ENCODE measurements around the gene ACAD10. TPM values are rescaled to one million over a fixed set of nuclear protein-coding genes. Genes with fewer than 3 reads are reported as not detected.
"Not testable (repeated sequence)": the region's sequence is repeated elsewhere in the genome, so short reads cannot be mapped to it uniquely, and the experiment has no call there.

Gene ACAD10
- total and polyA plus RNA-seq, 4 donors = 10.1 to 38.6 (median 17.5) TPM

GRCh38 chr12:111759271-111759670 lies 73.4 kb downstream of the ACAD10 start:
- H3K9ac ChIP-seq (ENCODE audit: insufficient read depth in 1 of 2, low read length in 2 of 2) = no peak overlapping the region
- no peak overlapping the region for H3K4me3 ChIP-seq
- ATAC-seq (ENCODE audit: insufficient read depth, low FRiP score) (no peak), DNase-seq (no peak)
- peaks cover 0 to 11% (median 2%) of the 10 kb centered on the region in 4 donors for H3K36me3 ChIP-seq (ENCODE audit: control insufficient read depth in 4 of 4, insufficient read depth in 4 of 4, low read length in 4 of 4)
- TF ChIP-seq CTCF (IDR thresholded peaks at IDR 0.05; ENCODE audit: control extremely low read depth, extremely low read depth) = no peak
- H3K4me1 ChIP-seq (ENCODE audit: control insufficient read depth in 5 of 5, insufficient read depth in 5 of 5, low read length in 5 of 5) = peaks cover 0 to 20% (median 11%) of the 10 kb centered on the region in 5 donors
- H3K9me3 ChIP-seq (ENCODE audit: control insufficient read depth in 4 of 4, insufficient read depth in 3 of 4, low read length in 3 of 4) = no peaks in the 10 kb centered on the region
- 48 to 80% methylated on average over 7 of the region's 7 CpGs for WGBS, 2 donors
- no peak overlapping the region for H3K27ac ChIP-seq (ENCODE audit: low read depth in 1 of 2, low read length in 1 of 2)
- no peaks in the 10 kb centered on the region for H3K27me3 ChIP-seq (ENCODE audit: control insufficient read depth in 3 of 3, insufficient read depth in 3 of 3, low read length in 2 of 3)

- H3K27ac ChIP-seq (ENCODE audit: low read depth in 1 of 2, low read length in 1 of 2) = no peak overlapping the region
- WGBS, 2 donors = 89 to 93% methylated on average over 9 of the region's 9 CpGs
These were observed 74.1 kb downstream of the ACAD10 start for GRCh38 chr12:111759991-111760390.

GRCh38 chr12:111761099-111761498 lies 75.2 kb downstream of the ACAD10 start:
- Histone ChIP-seq H3K9me3 (ENCODE audit: control insufficient read depth in 4 of 4, insufficient read depth in 3 of 4, low read length in 3 of 4) (no peaks in the 10 kb centered on the region), H3K27me3 (ENCODE audit: control insufficient read depth in 3 of 3, insufficient read depth in 3 of 3, low read length in 2 of 3) (no peaks in the 10 kb centered on the region), H3K4me1 (ENCODE audit: control insufficient read depth in 5 of 5, insufficient read depth in 5 of 5, low read length in 5 of 5) (peaks cover 0 to 18% (median 11%) of the 10 kb centered on the region in 5 donors), H3K9ac (ENCODE audit: insufficient read depth in 1 of 2, low read length in 2 of 2) (no peak overlapping the region), H3K4me3 (no peak overlapping the region), H3K27ac (ENCODE audit: low read depth in 1 of 2, low read length in 1 of 2) (no peak overlapping the region), H3K36me3 (ENCODE audit: control insufficient read depth in 4 of 4, insufficient read depth in 4 of 4, low read length in 4 of 4) (peaks cover 0 to 3% (median 0%) of the 10 kb centered on the region in 4 donors)
- DNase-seq (no peak), ATAC-seq (ENCODE audit: insufficient read depth, low FRiP score) (no peak)
- no peak for TF ChIP-seq CTCF (IDR thresholded peaks at IDR 0.05; ENCODE audit: control extremely low read depth, extremely low read depth)
- 77 to 90% methylated on average over 5 of the region's 5 CpGs for WGBS, 2 donors

More at GRCh38 chr12:111759991-111760390, 74.1 kb downstream of the ACAD10 start:
- ATAC-seq (ENCODE audit: insufficient read depth, low FRiP score) = no peak
- no peaks in the 10 kb centered on the region for H3K27me3 ChIP-seq (ENCODE audit: control insufficient read depth in 3 of 3, insufficient read depth in 3 of 3, low read length in 2 of 3)
- no peak for TF ChIP-seq CTCF (IDR thresholded peaks at IDR 0.05; ENCODE audit: control extremely low read depth, extremely low read depth)
- peaks cover 0 to 6% (median 0%) of the 10 kb centered on the region in 4 donors for H3K36me3 ChIP-seq (ENCODE audit: control insufficient read depth in 4 of 4, insufficient read depth in 4 of 4, low read length in 4 of 4)
- no peak overlapping the region for H3K9ac ChIP-seq (ENCODE audit: insufficient read depth in 1 of 2, low read length in 2 of 2)
- DNase-seq = no peak
- H3K4me1 ChIP-seq (ENCODE audit: control insufficient read depth in 5 of 5, insufficient read depth in 5 of 5, low read length in 5 of 5) = peaks cover 0 to 18% (median 11%) of the 10 kb centered on the region in 5 donors
- no peaks in the 10 kb centered on the region for H3K9me3 ChIP-seq (ENCODE audit: control insufficient read depth in 4 of 4, insufficient read depth in 3 of 4, low read length in 3 of 4)
- H3K4me3 ChIP-seq = no peak overlapping the region

GRCh38 chr12:111761706-111762105 lies 75.9 kb downstream of the ACAD10 start:
- no peak for TF ChIP-seq CTCF (IDR thresholded peaks at IDR 0.05; ENCODE audit: control extremely low read depth, extremely low read depth)
- Histone ChIP-seq H3K4me1 (ENCODE audit: control insufficient read depth in 5 of 5, insufficient read depth in 5 of 5, low read length in 5 of 5) (peaks cover 0 to 22% (median 14%) of the 10 kb centered on the region in 5 donors), H3K27me3 (ENCODE audit: control insufficient read depth in 3 of 3, insufficient read depth in 3 of 3, low read length in 2 of 3) (no peaks in the 10 kb centered on the region), H3K9ac (ENCODE audit: insufficient read depth in 1 of 2, low read length in 2 of 2) (no peak overlapping the region), H3K27ac (ENCODE audit: low read depth in 1 of 2, low read length in 1 of 2) (no peak overlapping the region), H3K9me3 (ENCODE audit: control insufficient read depth in 4 of 4, insufficient read depth in 3 of 4, low read length in 3 of 4) (no peaks in the 10 kb centered on the region), H3K4me3 (no peak overlapping the region), H3K36me3 (ENCODE audit: control insufficient read depth in 4 of 4, insufficient read depth in 4 of 4, low read length in 4 of 4) (no peaks in the 10 kb centered on the region)
- WGBS, 2 donors = 32 to 42% methylated on average over 3 of the region's 3 CpGs
- DNase-seq = no peak
- no peak for ATAC-seq (ENCODE audit: insufficient read depth, low FRiP score)

GRCh38 chr12:111763552-111763951 lies 77.7 kb downstream of the ACAD10 start:
- H3K36me3 ChIP-seq (ENCODE audit: control insufficient read depth in 4 of 4, insufficient read depth in 4 of 4, low read length in 4 of 4); H3K4me3 ChIP-seq; H3K27ac ChIP-seq (ENCODE audit: low read depth in 1 of 2, low read length in 1 of 2); H3K27me3 ChIP-seq (ENCODE audit: control insufficient read depth in 3 of 3, insufficient read depth in 3 of 3, low read length in 2 of 3); ATAC-seq (ENCODE audit: insufficient read depth, low FRiP score); H3K9me3 ChIP-seq (ENCODE audit: control insufficient read depth in 4 of 4, insufficient read depth in 3 of 4, low read length in 3 of 4); DNase-seq; H3K9ac ChIP-seq (ENCODE audit: insufficient read depth in 1 of 2, low read length in 2 of 2): not testable (repeated sequence)
- WGBS, 2 donors = 78 to 84% methylated on average over 10 of the region's 10 CpGs
- H3K4me1 ChIP-seq (ENCODE audit: control insufficient read depth in 5 of 5, insufficient read depth in 5 of 5, low read length in 5 of 5) = peaks cover 0 to 15% (median 8%) of the 10 kb centered on the region in 5 donors

All from lung (tissue), 12 donors.